ENCODE measurements around the gene GGT1.
"Not testable (repeated sequence)": the region's sequence is repeated elsewhere in the genome, so short reads cannot be mapped to it uniquely, and the experiment has no call there.

GRCh38 chr22:24602105-24602749 lies 766 bp upstream of the GGT1 start:
- TF ChIP-seq CTCF (conservative IDR thresholded peaks at IDR 0.05; ENCODE audit: low read depth in 2 of 2); EZH2 (IDR thresholded peaks at IDR 0.05; ENCODE audit: low read depth, unreplicated experiment); CREB1 (CRISPR knock-in tag; IDR thresholded peaks at IDR 0.05; ENCODE audit: low read depth): not testable (repeated sequence)
